Stomach (tissue), 4 donors: ENCODE measurements around the gene DDX54.

Source experiments
- CTCF ChIP-seq, 7 experiments: fragments of 450-650 bp in 4 of 7; fragments of 200-600 bp in 3 of 7; sonication (generic) in 3 of 7; IDR thresholded peaks; one replicate each; pipeline ENCODE4 v1.5.1; 2016 to 2019; ENCODE audit warnings: antibody characterized with exemption in 7 of 7, control low read depth in 2 of 7, mild to moderate bottlenecking in 1 of 7
- POLR2A ChIP-seq, 4 donors: fragments of 450-650 bp; IDR thresholded peaks; one replicate each; pipeline ENCODE4 v1.6.1; 2016; ENCODE audit warnings: antibody characterized with exemption in 4 of 4, control low read depth in 2 of 4, mild to moderate bottlenecking in 1 of 4, moderate library complexity in 1 of 4
- POLR2AphosphoS5 ChIP-seq, 3 donors: sonication (generic); formaldehyde crosslinking; IDR thresholded peaks; one replicate each; pipeline ENCODE4 v1.6.1; 2016; ENCODE audit warnings: antibody characterized with exemption in 3 of 3

- TF ChIP-seq POLR2AphosphoS5 (IDR thresholded peaks at IDR 0.05): no peak
- TF ChIP-seq CTCF (IDR thresholded peaks at IDR 0.05): no peak
- TF ChIP-seq POLR2A (IDR thresholded peaks at IDR 0.05): no peak
Measured at GRCh38 chr12:113144806-113145205, 40.5 kb downstream of the DDX54 start.
